GM21723 (cell line): Measurements from ENCODE around the gene NRGN.
A peak's percentile ranks its signal among the peaks of the same experiment; 100 is the strongest.
"Not testable (repeated sequence)": the region's sequence is repeated elsewhere in the genome, so short reads cannot be mapped to it uniquely, and the experiment has no call there.

Source experiments
- ATAC-seq: cut with Tn5 transposase; IDR thresholded peaks from one replicate; pipeline ENCODE4 v1.9.1; 2021; ENCODE audit warnings: mild to moderate bottlenecking, moderate library complexity; ENCODE audit not compliant: unreplicated experiment

NRGN gene

GRCh38 chr11:124756033-124756752 lies 16.5 kb downstream of the NRGN start:
- no peak for ATAC-seq

GRCh38 chr11:124756753-124757227 lies 17.0 kb downstream of the NRGN start:
- no peak for ATAC-seq

- ATAC-seq, result no peak
Measured at GRCh38 chr11:124757320-124757719, 17.6 kb downstream of the NRGN start.

- peak; percentile 58 for ATAC-seq
Measured at GRCh38 chr11:124758355-124759265, 18.9 kb downstream of the NRGN start.

GRCh38 chr11:124759266-124760204 lies 19.8 kb downstream of the NRGN start:
- ATAC-seq, result no peak

GRCh38 chr11:124760205-124760652 lies 20.5 kb downstream of the NRGN start:
- no peak for ATAC-seq

- no peak for ATAC-seq
Measured at GRCh38 chr11:124760806-124761205, 21.1 kb downstream of the NRGN start.

GRCh38 chr11:124761301-124762104 lies 21.8 kb downstream of the NRGN start:
- ATAC-seq, result no peak

GRCh38 chr11:124762105-124762623 lies 22.4 kb downstream of the NRGN start, which contains the start of gene ESAM:
TSS of gene ESAM (minus strand) at chr11:124762290. CDS start at chr11:124762154, 136 bp downstream.
- peak; percentile 69 for ATAC-seq

GRCh38 chr11:124762624-124763155 lies 22.9 kb downstream of the NRGN start:
- peak; percentile 29 for ATAC-seq

GRCh38 chr11:124763156-124763947 lies 23.6 kb downstream of the NRGN start:
- peak; percentile 37 for ATAC-seq

GRCh38 chr11:124766156-124766555 lies 26.4 kb downstream of the NRGN start:
- no peak for ATAC-seq

- ATAC-seq, result no peak
Measured at GRCh38 chr11:124768914-124769313, 29.2 kb downstream of the NRGN start.

- ATAC-seq, result no peak
Measured at GRCh38 chr11:124769806-124770774, 30.3 kb downstream of the NRGN start.

GRCh38 chr11:124770959-124771358 lies 31.2 kb downstream of the NRGN start:
- not testable (repeated sequence) for ATAC-seq

GRCh38 chr11:124776865-124777645 lies 37.3 kb downstream of the NRGN start:
- no peak for ATAC-seq
